ENCODE measurements around the gene PHRF1. TPM values are rescaled to one million over a fixed set of nuclear protein-coding genes. Genes with fewer than 3 reads are reported as not detected.
A peak's percentile ranks its signal among the peaks of the same experiment; 100 is the strongest.

PHRF1 gene
- total and polyA plus RNA-seq, 9 of the 15 experiments (the other 6 are each of a cell fraction or from before 2014, with no cell fraction given) = 0.07 to 37.2 (median 7.7) TPM

- TF ChIP-seq NR2C2 (CRISPR knock-in tag; IDR thresholded peaks at IDR 0.05) = 0 out of 2 replicates have a peak, but pooled peaks have one; percentile 27
- TF ChIP-seq NR2C2 (tag; IDR thresholded peaks at IDR 0.05) = peak; percentile 92
- no peak for TF ChIP-seq HDAC8 (tag; IDR thresholded peaks at IDR 0.05)
- peak; percentile 49; the same call in 1 of the 2 replicates for TF ChIP-seq SP1 (CRISPR knock-in tag; IDR thresholded peaks at IDR 0.05)
- TF ChIP-seq RBFOX2 (IDR thresholded peaks at IDR 0.05; ENCODE audit: low read depth, low read length) = peak; percentile 54
- no peak for TF ChIP-seq ATF2 (CRISPR knock-in tag; IDR thresholded peaks at IDR 0.05)
- peak; percentile 1 for TF ChIP-seq RBBP5 (IDR thresholded peaks at IDR 0.05; ENCODE audit: borderline replicate concordance, insufficient read depth, low read length, poor library complexity, severe bottlenecking)
- TF ChIP-seq LARP7 (IDR thresholded peaks at IDR 0.05) = no peak
- TF ChIP-seq UBTF (IDR thresholded peaks at IDR 0.05; ENCODE audit: borderline replicate concordance in 1 of 2, low read depth in 2 of 2, low read length in 2 of 2) = no peak
- TF ChIP-seq RHOXF2B (CRISPR knock-in tag; conservative IDR thresholded peaks at IDR 0.05) = no peak
- no peak for TF ChIP-seq RBM39 (optimal IDR thresholded peaks at IDR 0.05; ENCODE audit: low read depth, low read length)
- TF ChIP-seq SMARCC2 (IDR thresholded peaks at IDR 0.05; ENCODE audit: low read depth) = no peak
- no peak for TF ChIP-seq NFE2 (IDR thresholded peaks at IDR 0.05; ENCODE audit: low read depth)
- TF ChIP-seq, protein P1, sequence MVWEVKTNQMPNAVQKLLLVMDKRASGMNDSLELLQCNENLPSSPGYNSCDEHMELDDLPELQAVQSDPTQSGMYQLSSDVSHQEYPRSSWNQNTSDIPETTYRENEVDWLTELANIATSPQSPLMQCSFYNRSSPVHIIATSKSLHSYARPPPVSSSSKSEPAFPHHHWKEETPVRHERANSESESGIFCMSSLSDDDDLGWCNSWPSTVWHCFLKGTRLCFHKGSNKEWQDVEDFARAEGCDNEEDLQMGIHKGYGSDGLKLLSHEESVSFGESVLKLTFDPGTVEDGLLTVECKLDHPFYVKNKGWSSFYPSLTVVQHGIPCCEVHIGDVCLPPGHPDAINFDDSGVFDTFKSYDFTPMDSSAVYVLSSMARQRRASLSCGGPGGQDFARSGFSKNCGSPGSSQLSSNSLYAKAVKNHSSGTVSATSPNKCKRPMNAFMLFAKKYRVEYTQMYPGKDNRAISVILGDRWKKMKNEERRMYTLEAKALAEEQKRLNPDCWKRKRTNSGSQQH (CRISPR knock-in tag; IDR thresholded peaks at IDR 0.05) = no peak
- TF ChIP-seq ZNF354B (CRISPR knock-in tag; IDR thresholded peaks at IDR 0.05) = no peak
- TF ChIP-seq HNRNPK (IDR thresholded peaks at IDR 0.05; ENCODE audit: low read depth, low read length, poor library complexity, severe bottlenecking) = no peak
- no peak for TF ChIP-seq CREB5 (CRISPR knock-in tag; IDR thresholded peaks at IDR 0.05)
- TF ChIP-seq GABPB1 (CRISPR knock-in tag; IDR thresholded peaks at IDR 0.05) = 0 out of 2 replicates have a peak, but pooled peaks have one; percentile 22
- TF ChIP-seq, protein P2, sequence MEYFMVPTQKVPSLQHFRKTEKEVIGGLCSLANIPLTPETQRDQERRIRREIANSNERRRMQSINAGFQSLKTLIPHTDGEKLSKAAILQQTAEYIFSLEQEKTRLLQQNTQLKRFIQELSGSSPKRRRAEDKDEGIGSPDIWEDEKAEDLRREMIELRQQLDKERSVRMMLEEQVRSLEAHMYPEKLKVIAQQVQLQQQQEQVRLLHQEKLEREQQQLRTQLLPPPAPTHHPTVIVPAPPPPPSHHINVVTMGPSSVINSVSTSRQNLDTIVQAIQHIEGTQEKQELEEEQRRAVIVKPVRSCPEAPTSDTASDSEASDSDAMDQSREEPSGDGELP (CRISPR knock-in tag; IDR thresholded peaks at IDR 0.05; ENCODE audit: borderline replicate concordance) = peak; percentile 47; the same call in 1 of the 2 replicates
- no peak for TF ChIP-seq HDGF (IDR thresholded peaks at IDR 0.05)
- no peak for TF ChIP-seq MEF2A (IDR thresholded peaks at IDR 0.05; ENCODE audit: control insufficient read depth, low read depth, low read length)
These were observed 741 bp downstream of the PHRF1 start (continued) for GRCh38 chr11:576811-577610.

All from K562 (cell line).